GM12878 (cell line): ENCODE measurements around the gene TBC1D2B. TPM values are rescaled to one million over a fixed set of nuclear protein-coding genes. Genes with fewer than 3 reads are reported as not detected.

ENCODE experiments used
- ATAC-seq: fragments of 200-7000 bp; cut with Tn5 transposase; 3 replicates; pipeline ENCODE4 v1.9.1; 2020; ENCODE audit warnings: mild to moderate bottlenecking, moderate library complexity
- BruUV-seq: library from RNA; stranded (reverse); fragments of 400-500 nt; replicated peaks from 2 replicates; lab custom pipeline; 2021; lab: Mats Ljungman, UMichigan
- CTCF ChIA-PET: fragments of 300-600 bp; sonication (Branson Sonifier 250); formaldehyde crosslinking; extraction: SDS; loops from one replicate; lab custom pipeline; 2021; ENCODE audit warnings: inconsistent platforms; lab: Yijun Ruan, JAX
- POLR2A ChIA-PET: fragments of 350-600 bp; formaldehyde crosslinking; extraction: SDS; loops from one replicate; lab custom pipeline; 2021; ENCODE audit warnings: inconsistent platforms; lab: Charles Lee
- RAD21 ChIA-PET: fragments of 300-600 bp; sonication (Branson Sonifier 250); formaldehyde crosslinking; loops from one replicate; lab custom pipeline; 2023; ENCODE audit warnings: antibody characterized with exemption; ENCODE audit not compliant: unreplicated experiment; lab: Charles Lee
- SMC1A ChIA-PET: fragments of 300-600 bp; sonication (Branson Sonifier 250); formaldehyde crosslinking; loops from one replicate; lab custom pipeline; 2023; ENCODE audit not compliant: unreplicated experiment, uncharacterized antibody; lab: Charles Lee
- DNase-seq: peaks from one replicate; pipeline ENCODE4 v3.0.0-alpha.2; 2011; ENCODE audit warnings: low read depth, low spot score
- FAIRE-seq: peaks from 3 replicates; lab custom pipeline; 2011; peaks lifted over from hg19 to GRCh38; lab: Jason Lieb, UNC
- H2AFZ ChIP-seq: 2 replicates; pipeline ENCODE4 v1.6.0; 2011; ENCODE audit warnings: low read depth, low read length, control low read depth; ENCODE audit not compliant: control insufficient read depth
- H3K27ac ChIP-seq: 2 replicates; pipeline ENCODE4 v1.5.1; 2011; ENCODE audit warnings: control low read depth; ENCODE audit not compliant: control insufficient read depth, insufficient read depth
- H3K27me3 ChIP-seq, 2 experiments: replicated peaks in 1 of 2; 2 replicates each; pipeline versions ENCODE4 v1.6.0 to v1.6.1; 2011; ENCODE audit warnings: low read length in 1 of 2; ENCODE audit not compliant: control insufficient read depth in 2 of 2, insufficient read depth in 2 of 2
- H3K36me3 ChIP-seq, 2 experiments: 2 replicates each; pipeline ENCODE4 v1.5.1; 2011; ENCODE audit warnings: low read length in 1 of 2; ENCODE audit not compliant: control insufficient read depth in 2 of 2, insufficient read depth in 2 of 2
- H3K4me1 ChIP-seq: 2 replicates; pipeline ENCODE4 v1.6.1; 2011; ENCODE audit warnings: mild to moderate bottlenecking, low read length, moderate library complexity, mixed read lengths; ENCODE audit not compliant: control insufficient read depth, insufficient read depth
- H3K4me2 ChIP-seq: 2 replicates; pipeline ENCODE4 v1.6.0; 2011; ENCODE audit warnings: control low read depth; ENCODE audit not compliant: control insufficient read depth, insufficient read depth
- H3K4me3 ChIP-seq: fragments of 200-600 bp; sonication (generic); 2 replicates; pipeline ENCODE4 v1.5.1; 2016
- H3K79me2 ChIP-seq: 2 replicates; pipeline ENCODE4 v1.6.0; 2011; ENCODE audit warnings: low read length; ENCODE audit not compliant: control insufficient read depth, insufficient read depth
- H3K9ac ChIP-seq: 2 replicates; pipeline ENCODE4 v1.8.0; 2011; ENCODE audit warnings: low read length, control low read depth, mixed read lengths; ENCODE audit not compliant: control insufficient read depth, insufficient read depth
- H3K9me3 ChIP-seq: replicated peaks from 3 replicates; pipeline ENCODE4 v1.5.1; 2011; ENCODE audit warnings: mild to moderate bottlenecking, low read length; ENCODE audit not compliant: control insufficient read depth, insufficient read depth
- H4K20me1 ChIP-seq: 2 replicates; pipeline ENCODE4 v1.6.0; 2011; ENCODE audit not compliant: control insufficient read depth, insufficient read depth
- BRCA1 ChIP-seq: IDR thresholded peaks from 2 replicates; pipeline ENCODE4 v1.6.1; 2011; ENCODE audit warnings: low read depth, low read length, improper control_type of control experiment
- CREB1 ChIP-seq: IDR thresholded peaks from 2 replicates; pipeline ENCODE4 v1.6.1; 2012; ENCODE audit warnings: low read depth, mild to moderate bottlenecking, inconsistent platforms
- FOXM1 ChIP-seq: IDR thresholded peaks from 2 replicates; pipeline ENCODE4 v1.6.1; 2012; ENCODE audit warnings: low read depth, mild to moderate bottlenecking, inconsistent platforms, low read length, moderate library complexity
- IKZF1 ChIP-seq: fragments of 450-650 bp; conservative IDR thresholded peaks from 2 replicates; pipeline ENCODE4 v1.6.1; 2017; ENCODE audit warnings: antibody characterized with exemption, mild to moderate bottlenecking
- IKZF2 ChIP-seq, 2 experiments: fragments of 450-650 bp; IDR thresholded peaks; 2 replicates each; pipeline ENCODE4 v1.6.1; 2017; ENCODE audit warnings: mild to moderate bottlenecking in 2 of 2, moderate library complexity in 2 of 2
- IRF4 ChIP-seq: IDR thresholded peaks from 2 replicates; pipeline ENCODE4 v1.6.1; 2011; ENCODE audit warnings: low read depth, low read length
- MYC ChIP-seq: IDR thresholded peaks from 2 replicates; pipeline ENCODE4 v1.6.1; 2011; ENCODE audit warnings: mild to moderate bottlenecking, low read length, moderate library complexity, inconsistent platforms; ENCODE audit not compliant: insufficient read depth, insufficient replicate concordance, insufficient read length, severe bottlenecking
- NRF1 ChIP-seq: conservative IDR thresholded peaks from 2 replicates; pipeline ENCODE4 v1.6.1; 2011; ENCODE audit warnings: mild to moderate bottlenecking, low read depth, low read length, improper control_type of control experiment
- PAX8 ChIP-seq: fragments of 450-650 bp; IDR thresholded peaks from 2 replicates; pipeline ENCODE4 v1.6.1; 2017; ENCODE audit warnings: mild to moderate bottlenecking, moderate library complexity
- POU2F2 ChIP-seq: IDR thresholded peaks from 3 replicates; pipeline ENCODE4 v1.6.1; 2011; ENCODE audit warnings: low read depth, mild to moderate bottlenecking, low read length, borderline replicate concordance
- RBBP5 ChIP-seq: fragments of 200-600 bp; sonication (generic); conservative IDR thresholded peaks from 2 replicates; pipeline ENCODE4 v1.6.1; 2016
- SMAD5 ChIP-seq: IDR thresholded peaks from 2 replicates; pipeline ENCODE4 v1.6.1; 2016; ENCODE audit warnings: antibody characterized with exemption, low read depth
- SMC3 ChIP-seq: IDR thresholded peaks from 2 replicates; pipeline ENCODE4 v1.6.1; 2011; ENCODE audit warnings: low read length, improper control_type of control experiment, borderline replicate concordance
- TAF1 ChIP-seq: IDR thresholded peaks from 2 replicates; pipeline ENCODE4 v1.6.1; 2011; ENCODE audit warnings: mild to moderate bottlenecking, low read depth, low read length, borderline replicate concordance
- ZSCAN29 ChIP-seq: fragments of 450-650 bp; IDR thresholded peaks from 2 replicates; pipeline ENCODE4 v1.6.1; 2017; ENCODE audit warnings: mild to moderate bottlenecking, moderate library complexity
- WGBS: methylation state at CpG from one replicate; pipeline ENCODE4 v1.1.6; 2016; ENCODE audit warnings: low lambda C conversion rate; ENCODE audit not compliant: insufficient replicate concordance, insufficient coverage; ENCODE audit errors: missing lambda C conversion rate; 5-methylcytosine and 5-hydroxymethylcytosine counted together
- in situ Hi-C: fragments of 300-500 bp; cut with MboI; formaldehyde crosslinking; loops from 9 replicates; pipeline ENCODE4 v1.14.3; 2018; ENCODE audit warnings: mixed read lengths
- intact Hi-C: fragments of 100-400 bp; cut with micrococcal nuclease; formaldehyde crosslinking; loops from one replicate; pipeline ENCODE4 v1.14.2; 2022; ENCODE audit not compliant: unreplicated experiment
- polyA plus RNA-seq, 11 experiments: library from polyadenylated mRNA; depleted of rRNA in 4 of 11; unstranded in 6 of 11; stranded (reverse) in 5 of 11; fragments of >200 nt; fragmentation: Nextera tagmentation in 4 of 11; fragmentation: Illumina TruSeq in 1 of 11; extraction: Ambion mirVana in 4 of 11; extraction: Trizol in 1 of 11; gene quantifications; 1 replicate in 1 of 11; 2 replicates in 10 of 11; pipeline versions ENCODE4 v1.2.1 to v1.2.3, GENCODE V29; 2011 to 2016; ENCODE audit warnings: inconsistent platforms in 2 of 11, missing spikeins in 2 of 11, low read depth in 1 of 11
- total RNA-seq, 4 experiments: library from RNA; depleted of rRNA in 3 of 4; stranded (reverse); fragments of >200 nt in 3 of 4; fragmentation: Illumina TruSeq in 1 of 4; extraction: Trizol in 1 of 4; gene quantifications; 2 replicates each; pipeline versions ENCODE4 v1.2.1 to v1.2.3, GENCODE V29; 2013 to 2021
- TF ChIP-seq, protein P1 (sequence below): IDR thresholded peaks from 2 replicates; pipeline ENCODE4 v1.6.1; 2011; ENCODE audit warnings: borderline replicate concordance, low read depth, mild to moderate bottlenecking, moderate library complexity, low read length; ENCODE audit not compliant: insufficient read depth, poor library complexity, severe bottlenecking
- TF ChIP-seq, protein P2 (sequence below): fragments of 450-650 bp; IDR thresholded peaks from 2 replicates; pipeline ENCODE4 v1.6.1; 2017; ENCODE audit warnings: mild to moderate bottlenecking, low read depth, inconsistent platforms; ENCODE audit not compliant: poor library complexity, severe bottlenecking

The TBC1D2B gene
- total and polyA plus RNA-seq, 10 of the 15 experiments (the other 5 are each of a cell fraction or from before 2014, with no cell fraction given): 1.3 to 53.4 (median 19.4) TPM

DNA sequence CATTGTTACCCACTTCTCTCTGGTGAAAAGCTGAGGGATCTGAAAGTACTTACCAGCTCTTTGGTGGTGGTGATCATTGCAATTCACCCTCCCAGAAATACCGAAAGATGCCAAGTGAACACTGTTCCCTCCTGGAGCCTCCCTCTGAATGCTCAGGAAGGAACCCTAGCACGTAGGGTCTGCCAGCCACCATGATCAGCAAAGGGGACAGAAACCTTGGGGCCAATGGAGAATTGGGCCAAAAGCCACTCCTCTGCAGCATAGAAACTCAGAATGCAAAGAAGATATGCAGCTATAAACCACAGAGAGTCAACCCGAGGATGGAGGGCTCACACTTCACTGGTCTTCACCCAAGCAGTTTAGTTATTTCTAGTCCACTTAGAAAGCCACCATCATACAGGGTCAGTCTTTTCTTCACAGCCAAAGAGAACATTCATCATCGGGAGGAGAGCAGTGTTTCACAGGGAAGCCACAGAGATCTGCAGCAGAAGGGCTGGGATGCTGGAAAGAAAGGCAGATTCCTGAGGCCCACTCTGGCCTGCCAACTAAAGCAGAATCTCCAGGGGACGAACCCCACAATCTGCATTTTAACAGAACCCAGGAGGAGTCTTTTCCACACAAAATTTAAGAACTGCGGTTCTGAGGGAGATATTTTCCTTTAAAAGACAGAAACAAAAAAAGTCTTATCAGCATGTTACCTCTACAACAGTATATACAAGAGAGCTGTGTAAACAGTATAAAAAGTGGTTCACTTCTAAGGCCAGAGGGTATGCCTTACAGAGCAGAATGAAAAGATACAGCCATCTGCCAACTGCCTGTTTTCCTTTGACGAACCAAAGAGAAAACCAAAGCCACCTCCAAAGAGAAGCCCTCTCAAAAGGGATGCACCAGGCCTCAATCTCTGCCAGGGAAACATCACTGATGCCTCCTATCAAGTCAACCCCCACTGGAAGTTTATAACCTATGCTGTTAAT, 11.3 kb downstream of the TBC1D2B start:
- intact Hi-C loops: loop anchor here (2.0 to 5.0 kb wide), 5 partner anchors 15 to 101 kb away; no protein-coding TSS in a partner anchor
- no peaks in the 10 kb centered on the region for H4K20me1 ChIP-seq
- H3K79me2 ChIP-seq: peaks cover 98% of the 10 kb centered on the region
- peak; percentile 81 for FAIRE-seq
- TSS peak; percentile 67 for BruUV-seq
- H3K4me1 ChIP-seq: peaks cover 67% of the 10 kb centered on the region
- peak overlapping the region; percentile 69 for H3K4me3 ChIP-seq
- RAD21 ChIA-PET: interaction anchor here (1.2 to 9.2 kb wide), 15 partner anchors 13 to 62 kb away, joined by 3 to 170 read pairs (median 10); no protein-coding TSS in a partner anchor
- CTCF ChIA-PET: interaction anchor here (0.6 to 13.4 kb wide), 15 partner anchors 9 to 106 kb away, joined by 3 to 191 read pairs (median 4); no protein-coding TSS in a partner anchor
- H2AFZ ChIP-seq: peak overlapping the region; percentile 5; the same call in 1 of the 2 replicates
- in situ Hi-C loops: no loop called here
- SMC1A ChIA-PET: interaction anchor here (0.7 to 12.0 kb wide), 14 partner anchors 8 to 69 kb away, joined by 3 to 305 read pairs (median 6); no protein-coding TSS in a partner anchor
- 0% methylated on average over 7 of the region's 7 CpGs for WGBS
- peak overlapping the region; percentile 93 for H3K4me2 ChIP-seq
- ATAC-seq: peak; percentile 78
- H3K9me3 ChIP-seq: no peaks in the 10 kb centered on the region
- 0 out of 4 replicates have a peak, but pooled peaks cover 0 to 1% of the 10 kb centered on the region in 2 experiments for H3K36me3 ChIP-seq
- DNase-seq: peak; percentile 81
- POLR2A ChIA-PET: interaction anchor here (0.8 to 6.8 kb wide), 9 partner anchors 9 to 84 kb away, joined by 3 to 79 read pairs (median 4); no protein-coding TSS in a partner anchor
- peak overlapping the region; percentile 45 for H3K9ac ChIP-seq
- H3K27me3 ChIP-seq: no peaks in the 10 kb centered on the region
- H3K27ac ChIP-seq: peak overlapping the region; percentile 89
- TF ChIP-seq SMC3 (no peak), ZSCAN29 (0 out of 2 replicates have a peak, but pooled peaks have one; percentile 36), IKZF1 (peak; percentile 47), MYC (no peak), NRF1 (no peak), RBBP5 (no peak), CREB1 (0 out of 2 replicates have a peak, but pooled peaks have one; percentile 29), FOXM1 (0 out of 2 replicates have a peak, but pooled peaks have one; percentile 10), POU2F2 (peak; percentile 79; the same call in 1 of the 3 replicates), IKZF2 (IDR thresholded peaks at IDR 0.05) (peak; percentile 29 to 60), SMAD5 (0 out of 2 replicates have a peak, but pooled peaks have one; percentile 39), BRCA1 (no peak), TAF1 (peak; percentile 35; the same call in 1 of the 2 replicates), IRF4 (peak; percentile 61), PAX8 (no peak)
- TF ChIP-seq, protein P1, sequence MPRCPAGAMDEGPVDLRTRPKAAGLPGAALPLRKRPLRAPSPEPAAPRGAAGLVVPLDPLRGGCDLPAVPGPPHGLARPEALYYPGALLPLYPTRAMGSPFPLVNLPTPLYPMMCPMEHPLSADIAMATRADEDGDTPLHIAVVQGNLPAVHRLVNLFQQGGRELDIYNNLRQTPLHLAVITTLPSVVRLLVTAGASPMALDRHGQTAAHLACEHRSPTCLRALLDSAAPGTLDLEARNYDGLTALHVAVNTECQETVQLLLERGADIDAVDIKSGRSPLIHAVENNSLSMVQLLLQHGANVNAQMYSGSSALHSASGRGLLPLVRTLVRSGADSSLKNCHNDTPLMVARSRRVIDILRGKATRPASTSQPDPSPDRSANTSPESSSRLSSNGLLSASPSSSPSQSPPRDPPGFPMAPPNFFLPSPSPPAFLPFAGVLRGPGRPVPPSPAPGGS: no peak
- TF ChIP-seq, protein P2, sequence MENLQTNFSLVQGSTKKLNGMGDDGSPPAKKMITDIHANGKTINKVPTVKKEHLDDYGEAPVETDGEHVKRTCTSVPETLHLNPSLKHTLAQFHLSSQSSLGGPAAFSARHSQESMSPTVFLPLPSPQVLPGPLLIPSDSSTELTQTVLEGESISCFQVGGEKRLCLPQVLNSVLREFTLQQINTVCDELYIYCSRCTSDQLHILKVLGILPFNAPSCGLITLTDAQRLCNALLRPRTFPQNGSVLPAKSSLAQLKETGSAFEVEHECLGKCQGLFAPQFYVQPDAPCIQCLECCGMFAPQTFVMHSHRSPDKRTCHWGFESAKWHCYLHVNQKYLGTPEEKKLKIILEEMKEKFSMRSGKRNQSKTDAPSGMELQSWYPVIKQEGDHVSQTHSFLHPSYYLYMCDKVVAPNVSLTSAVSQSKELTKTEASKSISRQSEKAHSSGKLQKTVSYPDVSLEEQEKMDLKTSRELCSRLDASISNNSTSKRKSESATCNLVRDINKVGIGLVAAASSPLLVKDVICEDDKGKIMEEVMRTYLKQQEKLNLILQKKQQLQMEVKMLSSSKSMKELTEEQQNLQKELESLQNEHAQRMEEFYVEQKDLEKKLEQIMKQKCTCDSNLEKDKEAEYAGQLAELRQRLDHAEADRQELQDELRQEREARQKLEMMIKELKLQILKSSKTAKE: peak; percentile 18
